Astrocyte of the cerebellum (primary cell): ENCODE data around the gene COL23A1.
"Not testable (repeated sequence)": the region's sequence is repeated elsewhere in the genome, so short reads cannot be mapped to it uniquely, and the experiment has no call there.

Experiments used
- DNase-seq: peaks from one replicate; pipeline ENCODE4 v3.0.0-alpha.2; 2011; ENCODE audit warnings: low read depth
- H3K4me3 ChIP-seq: 2 replicates; pipeline ENCODE4 v1.5.1; 2011; ENCODE audit warnings: mild to moderate bottlenecking, low read depth, low read length, moderate library complexity
- CTCF ChIP-seq: IDR thresholded peaks from 2 replicates; pipeline ENCODE4 v1.5.1; 2012; ENCODE audit warnings: low read length, low read depth, moderate library complexity, mild to moderate bottlenecking; ENCODE audit errors: missing control alignments
- in situ Hi-C: cut with HindIII; loops from 2 replicates; pipeline ENCODE4 v1.10.0; 2017; ENCODE audit warnings: low sequenced_read_pairs

COL23A1 gene

GRCh38 chr5:178199581-178200434 is 390.4 kb downstream of the COL23A1 start:
- no peak overlapping the region for H3K4me3 ChIP-seq
- no peak for DNase-seq
- in situ Hi-C loops: no loop called here
- no peak for TF ChIP-seq CTCF

- no peak for TF ChIP-seq CTCF
- in situ Hi-C loops: no loop called here
- no peak for DNase-seq
- H3K4me3 ChIP-seq: no peak overlapping the region
Measured at GRCh38 chr5:178198706-178199105, 391.5 kb downstream of the COL23A1 start.

GRCh38 chr5:178198151-178198550 is 392.0 kb downstream of the COL23A1 start:
- H3K4me3 ChIP-seq, DNase-seq, in situ Hi-C loops: not testable (repeated sequence)

GRCh38 chr5:178196986-178197385 is 393.2 kb downstream of the COL23A1 start:
- TF ChIP-seq CTCF: no peak
- in situ Hi-C loops: no loop called here
- H3K4me3 ChIP-seq: no peak overlapping the region
- DNase-seq: no peak

GRCh38 chr5:178196281-178196812 is 393.8 kb downstream of the COL23A1 start:
- no peak for TF ChIP-seq CTCF
- DNase-seq: no peak
- no peak overlapping the region for H3K4me3 ChIP-seq
- in situ Hi-C loops: no loop called here

- DNase-seq: no peak
- TF ChIP-seq CTCF: no peak
- in situ Hi-C loops: no loop called here
- no peak overlapping the region for H3K4me3 ChIP-seq
Measured at GRCh38 chr5:178194026-178194425, 396.2 kb downstream of the COL23A1 start.

GRCh38 chr5:178193251-178193809 is 396.9 kb downstream of the COL23A1 start:
- no peak for DNase-seq
- TF ChIP-seq CTCF: no peak
- no peak overlapping the region for H3K4me3 ChIP-seq
- in situ Hi-C loops: no loop called here
